DND-41 (cell line): Measurements from ENCODE around the gene MASP1.

Experiments
- ATAC-seq: fragments of 200-7000 bp; cut with Tn5 transposase; 3 replicates; pipeline ENCODE4 v1.9.1; 2021; ENCODE audit warnings: low read depth; ENCODE audit not compliant: insufficient read depth
- DNase-seq: peaks from one replicate; pipeline ENCODE4 v3.0.0-alpha.2; 2020
- H2AFZ ChIP-seq: 2 replicates; pipeline ENCODE4 v1.6.0; 2012; ENCODE audit warnings: low read depth, low read length
- H3K27ac ChIP-seq: 2 replicates; pipeline ENCODE4 v1.5.1; 2012; ENCODE audit warnings: low read length, inconsistent platforms
- H3K27me3 ChIP-seq: fragments of 200-600 bp; sonication (generic); 2 replicates; pipeline ENCODE4 v1.6.0; 2012; ENCODE audit warnings: low read length, mild to moderate bottlenecking, inconsistent platforms; ENCODE audit not compliant: insufficient read depth, poor library complexity
- H3K36me3 ChIP-seq: 2 replicates; pipeline ENCODE4 v1.5.1; 2012; ENCODE audit warnings: low read length, inconsistent platforms; ENCODE audit not compliant: insufficient read depth
- H3K4me1 ChIP-seq: 2 replicates; pipeline ENCODE4 v1.5.1; 2012; ENCODE audit warnings: mild to moderate bottlenecking, low read length; ENCODE audit not compliant: insufficient read depth
- H3K4me2 ChIP-seq: 2 replicates; pipeline ENCODE4 v1.6.0; 2012; ENCODE audit warnings: mild to moderate bottlenecking, moderate library complexity, low read length, inconsistent platforms; ENCODE audit not compliant: insufficient read depth
- H3K4me3 ChIP-seq, 2 experiments: fragments of 200-600 bp in 1 of 2; shearing (Covaris generic) in 1 of 2; 2 replicates each; pipeline ENCODE4 v1.5.1; 2012 to 2016; ENCODE audit warnings: inconsistent platforms in 2 of 2, low read length in 2 of 2, mild to moderate bottlenecking in 2 of 2, low read depth in 1 of 2, moderate library complexity in 1 of 2
- H3K79me2 ChIP-seq: 2 replicates; pipeline ENCODE4 v1.6.0; 2012; ENCODE audit warnings: low read length, inconsistent platforms; ENCODE audit not compliant: insufficient read depth
- H3K9ac ChIP-seq: 2 replicates; pipeline ENCODE4 v1.6.0; 2012; ENCODE audit warnings: low read depth, mild to moderate bottlenecking, inconsistent platforms, low read length, moderate library complexity
- H3K9me3 ChIP-seq: 2 replicates; pipeline ENCODE4 v1.5.1; 2012; ENCODE audit warnings: low read length, moderate library complexity, mild to moderate bottlenecking, inconsistent platforms; ENCODE audit not compliant: insufficient read depth, severe bottlenecking
- H4K20me1 ChIP-seq: 2 replicates; pipeline ENCODE4 v1.6.0; 2012; ENCODE audit warnings: low read length; ENCODE audit not compliant: insufficient read depth
- EZH2 ChIP-seq: IDR thresholded peaks from 3 replicates; pipeline ENCODE4 v1.6.1; 2012; ENCODE audit warnings: borderline replicate concordance, low read depth, mild to moderate bottlenecking, moderate library complexity, low read length, inconsistent platforms; ENCODE audit not compliant: severe bottlenecking
- TF ChIP-seq, protein P1 (sequence below): IDR thresholded peaks from 2 replicates; pipeline ENCODE4 v1.5.1; 2012; ENCODE audit warnings: borderline replicate concordance, low read length, moderate library complexity, mild to moderate bottlenecking; ENCODE audit not compliant: poor library complexity, severe bottlenecking; ENCODE audit errors: extremely low read depth

MASP1 gene

GRCh38 chr3:187186801-187187421 is 104.6 kb downstream of the MASP1 start:
- H4K20me1 ChIP-seq: no peaks in the 10 kb centered on the region
- no peak overlapping the region for H3K9ac ChIP-seq
- DNase-seq (no peak), ATAC-seq (no peak)
- no peak overlapping the region for H3K4me3 ChIP-seq
- no peak overlapping the region for H3K4me2 ChIP-seq
- H3K79me2 ChIP-seq: no peaks in the 10 kb centered on the region
- no peak overlapping the region for H3K27ac ChIP-seq
- H3K4me1 ChIP-seq: no peaks in the 10 kb centered on the region
- TF ChIP-seq, protein P1, sequence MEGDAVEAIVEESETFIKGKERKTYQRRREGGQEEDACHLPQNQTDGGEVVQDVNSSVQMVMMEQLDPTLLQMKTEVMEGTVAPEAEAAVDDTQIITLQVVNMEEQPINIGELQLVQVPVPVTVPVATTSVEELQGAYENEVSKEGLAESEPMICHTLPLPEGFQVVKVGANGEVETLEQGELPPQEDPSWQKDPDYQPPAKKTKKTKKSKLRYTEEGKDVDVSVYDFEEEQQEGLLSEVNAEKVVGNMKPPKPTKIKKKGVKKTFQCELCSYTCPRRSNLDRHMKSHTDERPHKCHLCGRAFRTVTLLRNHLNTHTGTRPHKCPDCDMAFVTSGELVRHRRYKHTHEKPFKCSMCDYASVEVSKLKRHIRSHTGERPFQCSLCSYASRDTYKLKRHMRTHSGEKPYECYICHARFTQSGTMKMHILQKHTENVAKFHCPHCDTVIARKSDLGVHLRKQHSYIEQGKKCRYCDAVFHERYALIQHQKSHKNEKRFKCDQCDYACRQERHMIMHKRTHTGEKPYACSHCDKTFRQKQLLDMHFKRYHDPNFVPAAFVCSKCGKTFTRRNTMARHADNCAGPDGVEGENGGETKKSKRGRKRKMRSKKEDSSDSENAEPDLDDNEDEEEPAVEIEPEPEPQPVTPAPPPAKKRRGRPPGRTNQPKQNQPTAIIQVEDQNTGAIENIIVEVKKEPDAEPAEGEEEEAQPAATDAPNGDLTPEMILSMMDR: no peak
- no peak for TF ChIP-seq EZH2
- H2AFZ ChIP-seq: no peak overlapping the region
- peaks cover 3% of the 10 kb centered on the region for H3K27me3 ChIP-seq
- no peaks in the 10 kb centered on the region for H3K9me3 ChIP-seq
- H3K36me3 ChIP-seq: no peaks in the 10 kb centered on the region

- DNase-seq (no peak), ATAC-seq (no peak)
- Histone ChIP-seq H3K36me3 (no peaks in the 10 kb centered on the region), H3K4me2 (no peak overlapping the region), H3K9me3 (no peaks in the 10 kb centered on the region), H3K4me3 (no peak overlapping the region), H3K27ac (no peak overlapping the region), H4K20me1 (no peaks in the 10 kb centered on the region), H2AFZ (no peak overlapping the region), H3K4me1 (no peaks in the 10 kb centered on the region), H3K9ac (no peak overlapping the region), H3K79me2 (no peaks in the 10 kb centered on the region), H3K27me3 (peaks cover 3% of the 10 kb centered on the region)
- TF ChIP-seq, protein P1: no peak
- no peak for TF ChIP-seq EZH2
These were observed 105.2 kb downstream of the MASP1 start for GRCh38 chr3:187186375-187186774.

DNA sequence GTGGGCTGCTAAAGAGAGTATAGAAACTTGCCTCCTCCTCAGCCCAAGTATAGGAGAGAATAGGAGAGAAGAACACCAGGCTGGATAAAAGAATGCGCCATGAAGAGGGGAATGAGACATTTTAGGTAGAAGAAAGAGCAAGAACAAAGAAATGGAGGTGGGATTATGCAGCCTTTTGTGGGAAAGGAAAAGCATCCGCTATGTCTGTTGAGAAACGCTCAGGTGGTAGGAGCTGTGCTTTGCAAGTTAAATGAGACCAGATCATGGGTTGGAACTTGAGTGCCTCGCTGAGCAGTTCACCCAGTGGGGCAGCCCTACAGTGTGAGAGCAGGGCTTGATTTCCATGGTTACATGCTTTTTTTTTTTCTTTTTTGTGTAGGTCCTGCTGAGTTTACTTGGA is 105.8 kb downstream of the MASP1 start:
- H4K20me1 ChIP-seq: no peaks in the 10 kb centered on the region
- no peak overlapping the region for H2AFZ ChIP-seq
- no peak overlapping the region for H3K9ac ChIP-seq
- H3K27ac ChIP-seq: no peak overlapping the region
- no peak overlapping the region for H3K4me3 ChIP-seq
- H3K79me2 ChIP-seq: no peaks in the 10 kb centered on the region
- ATAC-seq (no peak), DNase-seq (no peak)
- H3K36me3 ChIP-seq: no peaks in the 10 kb centered on the region
- H3K4me1 ChIP-seq: no peaks in the 10 kb centered on the region
- TF ChIP-seq, protein P1: no peak
- TF ChIP-seq EZH2: no peak
- no peaks in the 10 kb centered on the region for H3K9me3 ChIP-seq
- no peak overlapping the region for H3K4me2 ChIP-seq
- H3K27me3 ChIP-seq: peaks cover 3% of the 10 kb centered on the region
